Bronchial epithelial cell (primary cell): ENCODE data around the gene JAG2. TPM values are rescaled to one million over a fixed set of nuclear protein-coding genes. Genes with fewer than 3 reads are reported as not detected.
"Not testable (repeated sequence)": the region's sequence is repeated elsewhere in the genome, so short reads cannot be mapped to it uniquely, and the experiment has no call there.

ENCODE experiments used
- DNase-seq: peaks from one replicate; pipeline ENCODE4 v3.0.0-alpha.2; 2010; ENCODE audit warnings: low read depth
- FAIRE-seq: peaks from 2 replicates; lab custom pipeline; 2011; peaks lifted over from hg19 to GRCh38; lab: Jason Lieb, UNC
- H3K27me3 ChIP-seq: 2 replicates; pipeline ENCODE4 v1.5.1; 2011; ENCODE audit warnings: low read length; ENCODE audit not compliant: control insufficient read depth, insufficient read depth
- H3K36me3 ChIP-seq: 2 replicates; pipeline ENCODE4 v1.5.1; 2011; ENCODE audit warnings: low read length; ENCODE audit not compliant: control insufficient read depth, insufficient read depth
- H3K4me3 ChIP-seq: 2 replicates; pipeline ENCODE4 v1.5.1; 2011; ENCODE audit warnings: mild to moderate bottlenecking, low read depth, low read length, control low read depth
- CTCF ChIP-seq: IDR thresholded peaks from 2 replicates; pipeline ENCODE4 v1.5.1; 2011; ENCODE audit warnings: mild to moderate bottlenecking, moderate library complexity, low read length, control low read depth, inconsistent platforms; ENCODE audit not compliant: insufficient read depth, severe bottlenecking
- total RNA-seq: library from RNA; depleted of rRNA; stranded (reverse); fragments of >200 nt; gene quantifications from 2 replicates; pipeline ENCODE4 v1.2.1, GENCODE V29; 2014

The JAG2 gene
- total RNA-seq, 1 donor from 2014 or later: 45.3 TPM

DNA sequence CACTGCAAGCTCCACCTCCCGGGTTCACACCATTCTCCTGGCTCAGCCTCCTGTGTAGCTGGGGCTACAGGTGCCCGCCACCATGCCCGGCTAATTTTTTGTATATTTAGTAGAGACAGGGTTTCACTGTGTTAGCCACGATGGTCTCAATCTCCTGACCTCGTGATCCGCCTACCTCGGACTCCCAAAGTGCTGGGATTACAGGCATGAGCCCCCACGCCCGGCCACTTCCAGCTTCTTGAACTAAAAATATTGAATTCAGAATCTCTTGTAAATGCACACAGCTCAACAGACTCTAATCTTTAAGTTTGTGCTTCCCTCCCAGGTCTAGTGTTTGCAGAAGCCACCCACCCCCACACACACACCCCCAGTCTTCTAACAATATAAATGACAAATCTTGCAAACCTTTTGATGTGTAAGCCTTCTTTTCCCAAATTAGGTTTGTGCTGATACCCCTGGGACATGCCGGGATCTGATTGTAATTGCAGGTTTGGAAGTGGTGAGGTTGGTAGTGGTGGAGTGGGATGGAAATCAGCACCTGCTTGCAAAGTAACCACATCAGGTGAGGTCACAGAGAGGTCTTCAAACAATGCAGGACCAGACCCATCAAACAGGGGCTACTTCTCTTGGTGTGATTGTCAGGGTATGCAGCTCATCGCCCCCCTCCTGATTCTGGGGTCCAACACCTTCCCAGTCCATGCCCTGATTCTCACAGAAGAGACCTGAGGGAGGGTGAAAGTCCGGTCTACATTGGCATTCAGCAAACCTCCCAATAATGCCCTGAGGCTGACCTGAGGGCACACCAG, 51.9 kb downstream of the JAG2 start:
- no peak for DNase-seq
- H3K27me3 ChIP-seq: no peaks in the 10 kb centered on the region
- H3K36me3 ChIP-seq: no peaks in the 10 kb centered on the region
- no peak for FAIRE-seq
- no peak for TF ChIP-seq CTCF
- H3K4me3 ChIP-seq: no peak overlapping the region

- not testable (repeated sequence) for H3K4me3 ChIP-seq, DNase-seq, FAIRE-seq, H3K36me3 ChIP-seq, H3K27me3 ChIP-seq
These were observed 59.3 kb downstream of the JAG2 start for GRCh38 chr14:105109243-105109642.

GRCh38 chr14:105108516-105108864, 60.1 kb downstream of the JAG2 start:
- H3K27me3 ChIP-seq: no peaks in the 10 kb centered on the region
- TF ChIP-seq CTCF: no peak
- H3K36me3 ChIP-seq: no peaks in the 10 kb centered on the region
- no peak overlapping the region for H3K4me3 ChIP-seq
- no peak for DNase-seq
- FAIRE-seq: no peak

GRCh38 chr14:105107781-105108515, 60.6 kb downstream of the JAG2 start:
- FAIRE-seq (no peak), DNase-seq (no peak)
- TF ChIP-seq CTCF: no peak
- H3K27me3 ChIP-seq: no peaks in the 10 kb centered on the region
- H3K36me3 ChIP-seq: no peaks in the 10 kb centered on the region
- H3K4me3 ChIP-seq: no peak overlapping the region

DNA sequence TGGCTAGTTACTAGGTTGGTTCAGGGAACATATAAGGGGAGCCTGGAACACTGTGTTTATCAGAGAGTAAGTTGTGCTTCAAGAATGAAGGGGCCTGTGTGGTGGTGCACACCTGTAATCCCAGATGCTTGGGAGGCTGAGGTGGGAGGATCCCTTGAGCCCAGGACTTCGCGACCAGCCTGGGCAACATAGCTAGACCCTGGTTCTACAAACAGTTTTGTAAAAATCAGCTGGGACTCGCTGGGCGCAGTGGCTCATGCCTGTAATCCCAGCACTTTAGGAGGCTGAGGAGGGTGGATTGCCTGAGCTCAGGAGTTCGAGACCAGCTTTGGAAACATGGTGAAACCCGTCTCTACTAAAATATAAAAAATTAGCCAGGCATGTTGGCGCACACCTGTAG, 61.2 kb downstream of the JAG2 start:
- no peak for TF ChIP-seq CTCF
- no peaks in the 10 kb centered on the region for H3K27me3 ChIP-seq
- H3K4me3 ChIP-seq: no peak overlapping the region
- FAIRE-seq (no peak), DNase-seq (no peak)
- no peaks in the 10 kb centered on the region for H3K36me3 ChIP-seq

GRCh38 chr14:105105158-105105557, 63.4 kb downstream of the JAG2 start:
- no peaks in the 10 kb centered on the region for H3K36me3 ChIP-seq
- DNase-seq (no peak), FAIRE-seq (no peak)
- H3K4me3 ChIP-seq: no peak overlapping the region
- no peaks in the 10 kb centered on the region for H3K27me3 ChIP-seq
- no peak for TF ChIP-seq CTCF
